C4-2B (cell line): Measurements from ENCODE around the gene DLG4.

Experiments used
- CTCF ChIP-seq: fragments of 450-650 bp; conservative IDR thresholded peaks from 2 replicates; pipeline ENCODE4 v1.5.1; 2017; ENCODE audit warnings: mild to moderate bottlenecking
- ZFX ChIP-seq: fragments of 450-650 bp; IDR thresholded peaks from 2 replicates; pipeline ENCODE4 v1.6.1; 2017

GRCh38 chr17:7226721-7227710 is 7.4 kb upstream of the DLG4 start:
- TF ChIP-seq CTCF, result no peak
- TF ChIP-seq ZFX, result no peak
